Stimulated activated CD4-positive, alpha-beta T cell treated with anti-CD3 and anti-CD28 coated beads, Interleukin-12 subunit alpha, Interleukin-12 subunit beta, amount 100 ng/mL, for 24 hours (primary cell): Measurements from ENCODE around the gene DYNLRB1.
A peak's percentile ranks its signal among the peaks of the same experiment; 100 is the strongest.

Experiments used
- DNase-seq, 2 experiments: peaks; one replicate each; pipeline ENCODE4 v3.0.0-alpha.2; 2020; ENCODE audit warnings: low read depth in 2 of 2

DYNLRB1 gene

DNA sequence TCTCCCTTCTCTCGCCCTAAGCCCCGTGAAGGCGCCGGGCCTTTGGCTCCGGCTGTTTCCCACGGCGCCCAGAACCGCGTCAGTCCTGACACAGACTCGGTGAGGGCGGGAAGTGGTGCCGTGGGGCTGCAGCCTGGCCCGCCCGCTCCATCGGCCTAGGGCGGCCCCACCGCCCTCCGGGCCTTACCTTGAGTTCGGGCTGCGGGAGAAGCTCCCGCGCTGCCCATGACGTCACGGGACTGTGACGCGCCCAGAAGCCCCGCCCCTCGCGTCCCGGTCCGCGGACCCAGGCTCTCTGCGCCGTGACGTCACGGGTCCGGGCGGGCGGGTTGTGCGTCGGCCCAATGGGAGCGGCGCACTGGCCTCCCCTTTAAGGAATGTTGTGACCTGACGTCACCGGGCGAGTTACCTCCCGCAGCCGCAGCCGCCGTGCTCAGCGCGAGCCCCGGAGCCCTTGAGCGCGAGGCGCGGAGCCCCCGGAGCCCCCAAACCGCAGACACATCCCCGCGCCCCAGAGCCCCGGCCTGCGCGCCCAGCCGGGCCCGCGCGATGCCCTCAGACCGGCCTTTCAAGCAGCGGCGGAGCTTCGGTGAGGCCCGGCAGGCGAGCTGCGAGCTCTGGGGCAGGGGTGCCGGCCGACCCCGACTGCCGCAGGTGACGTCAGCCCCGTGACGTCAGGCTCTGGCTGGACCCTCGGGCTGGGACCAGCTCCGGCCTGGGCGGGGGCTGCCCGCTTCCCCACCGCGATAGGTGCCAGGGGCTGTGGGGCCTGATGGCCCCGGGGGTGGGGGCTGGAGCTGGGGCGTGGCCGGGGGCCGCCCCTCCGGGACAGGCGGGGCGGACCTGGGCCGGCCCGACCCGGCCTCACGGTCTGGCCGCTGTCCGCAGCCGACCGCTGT, 42.3 kb downstream of the DYNLRB1 start, which contains the start of gene MAP1LC3A:
MAP1LC3A (plus strand) TSS at position 399 of the 899 bp plus-strand sequence; CDS start at position 550, 151 bp downstream.
- DNase-seq: peak; percentile 83 to 85

DNA sequence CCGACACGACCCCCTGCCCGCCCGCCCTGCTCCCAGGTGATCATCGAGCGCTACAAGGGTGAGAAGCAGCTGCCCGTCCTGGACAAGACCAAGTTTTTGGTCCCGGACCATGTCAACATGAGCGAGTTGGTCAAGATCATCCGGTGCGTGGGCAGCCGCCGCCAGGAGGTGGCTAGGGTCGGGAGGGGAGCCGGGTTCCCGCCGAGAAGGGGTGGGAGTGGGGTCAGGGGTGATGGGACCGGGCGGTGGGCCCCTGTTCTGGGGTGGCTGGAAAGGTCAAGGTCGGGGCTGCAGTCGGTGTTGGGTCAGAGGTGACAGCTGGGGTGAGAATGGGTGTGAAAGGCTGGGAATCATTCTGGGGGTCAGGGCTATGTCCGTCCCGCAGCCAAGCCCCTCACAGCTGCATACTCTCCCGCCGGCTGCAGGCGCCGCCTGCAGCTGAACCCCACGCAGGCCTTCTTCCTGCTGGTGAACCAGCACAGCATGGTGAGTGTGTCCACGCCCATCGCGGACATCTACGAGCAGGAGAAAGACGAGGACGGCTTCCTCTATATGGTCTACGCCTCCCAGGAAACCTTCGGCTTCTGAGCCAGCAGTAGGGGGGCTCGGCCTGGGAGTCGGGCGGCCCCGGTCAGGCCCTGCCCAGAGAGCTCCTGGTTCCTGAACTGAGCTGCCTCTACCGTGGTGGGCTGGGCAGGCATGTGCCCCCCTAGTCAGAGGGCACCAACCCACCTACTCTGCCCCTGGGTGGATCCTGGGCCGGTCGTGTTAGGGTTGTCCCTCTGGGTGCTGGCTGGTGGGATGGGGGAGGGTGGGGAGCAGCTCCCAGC, 43.3 kb downstream of the DYNLRB1 start:
- DNase-seq: no peak

DNA sequence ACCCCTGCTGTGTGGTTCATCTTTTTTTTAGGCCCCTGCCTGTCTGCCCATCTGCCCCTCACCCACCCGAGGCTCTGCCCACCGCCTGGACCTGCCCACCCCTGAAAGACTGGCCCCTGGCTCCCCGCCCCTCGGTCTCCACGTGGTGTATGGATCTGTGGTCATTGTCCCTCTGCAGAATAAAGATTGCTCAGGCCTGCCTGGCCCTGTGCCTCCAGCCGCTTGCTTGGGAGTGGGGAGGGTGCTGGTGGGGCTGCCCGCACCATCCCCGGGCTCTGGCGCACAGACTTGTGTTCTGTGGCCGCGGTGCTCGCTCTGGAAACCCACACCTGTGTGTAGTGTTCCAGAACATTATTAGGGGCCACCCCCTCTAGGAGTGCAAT, 43.9 kb downstream of the DYNLRB1 start:
- no peak for DNase-seq

DNA sequence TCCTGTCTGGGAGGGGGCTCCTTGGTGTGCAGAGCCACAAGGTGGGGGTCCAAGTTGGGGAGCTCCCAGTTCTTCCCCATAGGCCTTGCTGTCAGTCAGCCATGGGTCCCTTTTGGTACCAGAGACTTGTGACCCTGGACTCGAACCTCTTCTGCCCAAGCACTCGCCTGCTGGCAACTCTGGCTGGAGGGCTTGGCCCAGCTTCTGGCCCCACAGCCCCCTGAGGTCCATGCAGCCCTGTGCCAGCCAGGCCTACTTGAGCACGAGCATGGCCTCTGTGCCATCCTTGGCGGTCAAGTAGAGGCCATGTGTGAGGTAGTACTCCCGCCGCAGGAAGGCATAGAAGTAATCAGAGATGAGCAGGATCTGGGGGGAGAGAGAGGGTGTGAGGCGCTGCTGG, 44.4 kb downstream of the DYNLRB1 start:
- no peak for DNase-seq

DNA sequence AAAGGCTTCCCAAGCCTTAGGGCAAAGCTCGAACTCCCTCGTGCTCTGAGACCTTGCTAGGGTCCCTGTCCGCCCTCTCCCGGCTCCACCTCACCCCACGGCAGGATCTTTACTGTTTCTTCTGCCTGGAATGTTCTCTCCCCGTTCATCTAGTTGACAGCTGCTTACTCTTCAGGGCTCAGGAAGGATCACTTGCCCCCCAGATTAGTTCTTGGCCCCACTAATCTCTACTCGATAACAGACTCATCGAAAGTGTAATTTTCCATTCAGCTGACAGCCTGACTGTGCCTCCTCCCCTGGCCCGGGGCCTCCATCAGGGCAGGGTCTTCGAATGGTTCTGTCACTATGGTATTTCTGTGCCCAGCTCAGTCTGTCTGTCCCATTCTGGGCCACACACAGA, 45.4 kb downstream of the DYNLRB1 start:
- no peak for DNase-seq

DNA sequence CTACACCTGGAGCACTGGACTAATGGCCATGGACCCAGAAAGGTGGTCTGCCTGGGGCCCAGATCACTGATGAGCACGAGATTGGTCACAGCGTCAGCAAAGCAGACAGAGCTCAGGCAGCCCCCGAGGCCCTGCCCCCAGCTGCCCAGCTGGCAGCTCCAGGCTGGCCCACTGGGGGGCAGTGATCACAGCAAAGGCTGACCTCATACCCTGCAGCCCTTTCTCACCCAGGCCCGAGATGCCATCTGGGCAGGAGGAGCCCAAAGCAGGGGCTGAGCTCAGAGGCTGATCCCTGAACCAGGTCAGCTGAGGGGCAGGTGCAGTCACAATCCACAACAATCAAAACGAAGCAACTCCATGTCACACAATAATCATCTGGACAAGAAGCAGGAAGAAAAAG, 46.4 kb downstream of the DYNLRB1 start:
- no peak for DNase-seq

DNA sequence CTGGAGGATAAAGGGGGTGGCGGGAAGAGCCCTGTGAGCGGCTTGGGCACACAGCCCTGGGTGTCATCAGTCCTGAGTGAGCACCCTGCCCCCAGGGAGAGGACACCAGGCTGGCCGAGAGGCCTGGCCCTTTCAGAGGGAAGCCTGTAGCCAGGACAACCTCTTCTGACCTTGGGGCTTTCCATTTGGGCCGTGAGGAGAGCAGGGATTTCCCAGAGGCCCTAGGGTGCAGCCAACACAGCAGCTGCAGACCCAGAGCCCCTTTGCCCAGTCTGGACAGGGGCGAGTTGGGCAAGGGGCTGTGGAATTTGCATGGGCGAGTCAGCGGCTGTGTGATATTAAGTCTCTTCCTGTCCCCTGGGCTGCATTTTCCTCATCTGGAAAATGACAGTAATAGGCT, 48.6 kb downstream of the DYNLRB1 start:
- no peak for DNase-seq

DNA sequence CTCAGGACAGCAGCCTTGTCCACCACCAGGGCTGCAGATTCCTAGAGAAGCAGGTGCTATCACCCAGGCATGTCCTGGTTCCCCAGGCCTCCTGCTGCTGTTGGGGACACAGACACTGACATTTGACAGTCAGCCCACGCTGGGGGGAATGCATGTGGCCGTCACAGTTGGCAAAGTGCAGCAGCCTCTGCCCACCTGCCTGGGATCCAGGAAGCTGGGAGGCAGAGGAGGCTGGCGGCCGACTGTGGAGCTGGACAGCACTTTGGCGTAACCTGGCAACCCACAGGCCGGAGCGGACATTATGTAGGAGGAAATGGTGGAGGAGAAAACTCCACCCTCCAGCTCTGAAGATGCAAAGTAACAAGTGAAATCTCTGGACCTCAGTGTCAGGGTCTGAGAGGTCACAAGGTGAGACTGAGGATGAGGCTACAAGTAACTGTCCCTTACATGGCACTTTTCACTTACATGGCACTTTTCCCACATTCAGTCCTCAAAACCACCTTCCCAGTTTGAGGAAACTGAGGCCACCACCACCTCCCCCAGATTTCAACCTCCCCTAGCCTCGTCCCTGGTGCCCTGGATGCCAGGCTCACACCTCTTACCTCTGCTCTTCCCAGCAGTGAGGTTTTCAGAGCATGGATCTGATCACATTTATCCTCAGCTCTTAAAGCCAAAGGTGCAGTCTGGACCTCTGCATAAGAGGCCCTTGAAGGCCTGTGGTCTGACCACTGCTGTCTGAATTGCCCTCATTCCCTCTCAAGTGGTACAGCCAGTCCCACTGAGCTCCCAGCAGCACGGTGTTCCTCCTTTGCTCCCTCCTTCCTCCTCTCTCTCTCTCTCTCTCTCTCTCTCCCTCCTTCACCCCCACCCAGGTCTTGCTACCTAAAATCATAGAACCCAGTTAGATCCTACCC, 51.0 kb downstream of the DYNLRB1 start:
- no peak for DNase-seq

DNA sequence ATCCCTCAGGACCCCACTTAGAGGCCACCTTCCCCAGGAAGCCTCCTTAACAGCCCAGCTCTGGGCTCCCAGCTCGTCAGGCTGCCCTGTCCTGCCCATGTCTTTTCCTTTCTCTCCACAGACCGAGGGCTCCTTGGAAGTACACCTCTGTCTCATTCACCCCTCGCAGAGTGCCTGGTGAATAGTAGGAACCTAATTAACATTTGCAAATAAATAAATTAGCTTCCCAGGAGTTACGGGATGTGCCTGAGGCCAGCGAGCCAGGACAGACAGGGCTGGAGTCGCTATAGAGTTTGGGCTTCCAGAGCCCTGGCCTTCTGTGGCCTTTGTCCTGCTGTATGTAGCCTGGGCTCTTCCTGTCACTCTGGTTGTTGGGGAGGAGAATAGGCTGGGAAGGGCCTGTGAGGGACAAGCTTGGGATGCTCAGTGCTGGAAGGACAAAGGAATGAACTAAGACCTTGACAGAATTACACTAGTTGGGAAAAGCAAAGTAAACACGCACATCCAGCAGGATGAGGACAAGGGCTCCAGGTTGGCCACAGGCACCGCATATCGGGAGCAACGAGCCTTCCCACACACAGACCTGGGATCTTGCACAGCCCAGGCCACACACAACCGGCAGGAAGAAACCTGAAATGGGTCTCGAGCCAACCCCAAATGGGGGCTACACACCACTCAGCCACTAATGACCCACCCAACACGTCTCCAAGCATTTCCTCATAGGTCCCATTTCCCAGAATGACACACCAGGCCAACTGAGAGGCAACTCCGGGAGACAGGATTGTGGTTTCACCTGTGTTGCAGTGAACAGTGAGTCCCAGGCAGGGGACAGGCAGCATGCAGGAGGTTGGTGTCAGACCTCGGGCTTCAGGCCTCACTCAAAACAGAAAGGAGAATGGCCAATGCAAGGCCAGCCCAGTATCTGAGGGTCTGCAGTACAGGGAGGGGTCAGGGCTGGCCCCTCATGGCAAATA, 52.0 kb downstream of the DYNLRB1 start:
- DNase-seq: no peak

DNA sequence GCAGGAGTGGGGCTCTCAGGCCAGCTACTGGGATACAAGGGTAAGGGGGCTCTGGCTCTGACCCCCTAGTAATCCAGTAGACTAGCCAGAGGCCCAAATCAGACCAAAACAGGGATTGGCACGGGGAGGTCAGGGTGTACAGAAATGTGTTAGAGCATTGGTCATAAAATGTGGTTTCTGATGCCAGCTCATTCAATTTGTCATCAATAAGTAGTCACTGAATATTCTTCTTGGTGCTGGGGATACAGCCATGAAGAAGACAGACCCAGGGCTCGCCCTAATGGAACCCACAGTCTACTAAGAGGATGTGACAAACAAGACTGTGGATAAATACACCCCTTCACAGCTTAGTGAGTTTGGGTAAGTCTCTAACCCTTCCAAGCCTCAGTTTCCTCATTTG, 53.4 kb downstream of the DYNLRB1 start:
- no peak for DNase-seq

DNA sequence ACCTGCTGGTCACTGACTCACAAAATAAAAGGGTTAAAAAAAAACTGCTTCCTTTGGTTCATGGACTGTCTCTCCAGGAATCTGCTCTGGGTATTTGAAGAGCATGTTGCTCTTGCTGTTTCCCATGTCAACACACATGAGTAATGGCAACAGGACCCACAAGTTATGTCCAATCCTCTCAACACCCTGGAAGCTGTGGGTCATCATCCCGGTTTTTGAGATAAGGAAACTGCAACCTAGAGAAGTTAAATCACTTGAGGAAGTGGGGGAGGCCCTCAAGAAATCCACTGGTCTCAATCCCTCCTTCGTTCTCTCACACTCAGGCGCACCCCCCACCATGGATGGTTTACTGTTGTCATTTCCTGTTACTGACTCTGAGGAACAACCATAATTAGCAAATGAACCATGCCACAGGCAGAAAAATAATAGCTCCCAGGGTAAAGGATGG, 54.7 kb downstream of the DYNLRB1 start:
- DNase-seq: no peak

DNA sequence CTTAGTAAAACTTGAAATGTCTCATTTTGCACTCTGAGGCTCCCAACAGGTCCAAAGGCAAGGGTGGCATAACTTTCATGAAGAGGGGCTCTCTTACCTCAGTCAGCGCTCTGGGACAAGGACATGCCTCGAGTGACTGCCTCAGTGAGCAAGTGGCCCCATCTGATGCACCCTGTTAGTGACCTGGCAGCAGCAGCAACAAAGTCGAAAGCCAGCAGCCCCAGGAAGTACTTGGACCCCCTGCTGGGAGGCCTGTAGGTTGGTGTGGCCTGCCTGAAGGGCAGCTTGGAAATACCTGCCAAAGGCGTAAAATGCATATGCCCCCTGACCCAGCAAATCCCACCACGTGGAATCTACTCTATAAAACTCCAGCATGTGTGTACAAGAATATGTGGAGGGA, 55.5 kb downstream of the DYNLRB1 start:
- no peak for DNase-seq

DNA sequence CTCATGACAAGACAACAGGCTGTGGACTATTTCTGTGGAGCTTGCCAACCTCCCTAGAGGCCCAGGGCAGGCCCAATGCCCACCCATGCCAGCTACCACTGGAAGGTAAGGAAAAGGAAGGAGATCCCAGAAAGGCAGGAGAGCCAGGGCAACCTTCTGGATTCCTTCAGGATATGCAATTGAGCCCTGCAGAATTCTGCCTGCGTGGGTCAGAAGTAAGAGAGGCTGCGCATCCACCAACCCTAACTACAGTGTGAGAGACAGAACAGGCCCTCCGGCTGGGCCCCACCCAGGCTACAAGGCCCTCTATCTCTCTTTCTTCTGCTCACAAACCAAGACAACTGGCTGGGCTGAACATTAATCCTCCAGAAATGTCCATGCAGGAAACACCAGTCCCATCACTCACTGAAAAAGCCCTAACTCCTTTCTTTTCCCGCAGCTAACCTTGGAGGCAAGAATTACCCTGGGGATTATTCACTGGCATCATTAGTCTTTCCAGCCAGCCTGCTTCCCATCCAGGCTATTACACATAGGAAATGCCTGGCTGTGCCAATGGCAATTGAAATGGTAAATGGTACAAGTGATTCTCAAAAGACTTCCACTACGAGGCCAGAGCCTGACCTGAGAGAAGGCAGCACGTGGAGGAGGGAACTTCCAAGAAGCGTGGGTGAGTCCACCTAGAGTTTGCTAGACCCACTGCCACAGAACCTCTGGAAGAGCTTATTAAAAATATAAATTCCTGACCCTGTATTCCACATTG, 57.5 kb downstream of the DYNLRB1 start:
- DNase-seq: no peak

DNA sequence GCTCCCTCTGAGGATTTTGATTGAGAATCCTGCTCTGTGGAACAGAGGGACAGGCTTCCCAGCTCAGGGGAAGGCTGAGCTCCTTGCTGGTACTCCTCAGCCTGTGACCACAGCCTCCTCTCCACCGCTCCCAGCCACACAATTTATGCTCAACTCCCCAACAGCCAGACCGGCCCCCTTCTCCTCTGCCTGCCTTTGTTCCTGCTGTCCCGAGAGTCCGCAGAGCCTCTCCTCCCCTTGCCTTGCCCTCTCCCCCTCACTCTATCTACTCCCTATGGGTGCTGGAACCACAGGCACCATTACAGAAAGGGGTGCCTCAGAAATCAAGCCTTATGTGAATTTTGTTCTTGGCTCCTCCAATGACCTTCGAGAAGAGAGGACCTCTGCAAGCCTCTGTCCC, 58.2 kb downstream of the DYNLRB1 start:
- DNase-seq: no peak

DNA sequence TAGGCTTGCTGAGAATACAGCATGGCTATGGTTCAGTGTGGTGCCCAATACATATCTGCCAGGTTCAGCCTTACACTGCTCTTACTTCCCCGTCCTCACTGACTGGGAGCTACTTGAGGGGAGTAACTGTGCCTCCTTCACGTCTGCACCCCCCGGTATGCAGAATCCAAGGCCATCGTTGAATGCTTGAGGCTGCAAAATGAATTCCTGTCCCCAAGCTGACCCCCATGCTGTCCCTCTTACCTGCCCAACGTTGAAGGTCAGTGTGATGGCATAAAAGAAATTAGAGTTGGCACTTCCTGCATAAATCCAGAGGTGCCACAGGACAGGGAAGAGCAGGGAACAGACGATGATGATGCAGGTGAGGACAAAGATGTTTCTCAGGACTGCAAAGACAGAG, 58.6 kb downstream of the DYNLRB1 start:
- DNase-seq: no peak

DNA sequence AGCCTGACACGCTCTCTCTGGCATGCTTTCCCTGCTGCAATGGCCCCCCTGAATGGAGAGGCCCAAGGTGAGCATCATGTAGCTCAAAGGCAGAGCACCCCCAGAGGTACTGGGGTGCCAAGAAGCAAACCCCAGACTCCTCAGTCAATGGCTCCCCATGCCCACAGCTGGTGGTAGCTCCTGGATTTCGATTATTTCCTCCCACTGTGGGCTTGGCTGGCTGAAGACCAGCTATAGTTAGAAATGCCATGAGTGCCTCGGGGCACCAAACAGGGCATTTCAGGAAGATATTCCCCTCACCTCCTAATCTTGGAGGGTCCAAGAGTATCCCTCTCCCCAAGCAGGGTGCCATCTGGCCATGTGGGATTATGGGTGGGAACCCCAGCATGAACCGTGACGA, 59.0 kb downstream of the DYNLRB1 start:
- DNase-seq: no peak

DNA sequence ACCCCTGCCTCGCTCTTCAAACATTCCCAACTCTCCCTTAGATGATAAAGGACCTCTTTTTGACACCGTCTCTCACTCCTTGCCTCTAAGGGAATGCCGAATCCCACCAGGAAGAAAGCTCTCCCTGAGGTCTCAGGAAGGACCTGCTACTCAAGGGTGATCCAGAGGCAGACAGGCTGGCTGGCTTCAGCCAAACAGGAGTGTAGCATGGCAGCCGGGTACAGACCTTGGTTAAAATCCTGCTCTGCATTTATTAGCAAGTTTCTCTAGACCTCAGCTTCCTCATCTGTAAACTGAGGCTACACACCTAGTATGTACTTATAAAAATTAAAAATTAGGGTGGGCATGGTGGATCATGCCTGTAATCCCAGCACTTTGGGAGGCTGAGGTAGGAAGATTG, 59.5 kb downstream of the DYNLRB1 start:
- DNase-seq: no peak

DNA sequence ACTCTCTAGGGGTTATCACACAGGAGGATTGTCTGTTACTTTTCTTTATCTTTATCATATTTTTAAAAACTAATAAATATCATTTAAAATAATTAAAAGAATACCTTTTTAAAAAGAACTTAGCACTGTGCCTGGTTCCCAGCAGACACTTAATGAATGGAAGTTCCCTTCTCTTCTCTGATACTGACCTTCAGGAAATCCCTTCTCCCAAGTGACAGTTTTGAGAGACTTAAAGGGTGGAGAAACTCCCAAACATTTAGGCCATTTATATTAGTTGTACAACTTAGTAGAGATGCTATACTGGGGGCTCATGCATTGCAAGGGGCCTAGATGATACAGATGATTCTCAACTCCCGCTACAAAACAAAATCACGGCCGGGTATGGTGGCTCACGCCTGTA, 60.8 kb downstream of the DYNLRB1 start:
- DNase-seq: no peak

DNA sequence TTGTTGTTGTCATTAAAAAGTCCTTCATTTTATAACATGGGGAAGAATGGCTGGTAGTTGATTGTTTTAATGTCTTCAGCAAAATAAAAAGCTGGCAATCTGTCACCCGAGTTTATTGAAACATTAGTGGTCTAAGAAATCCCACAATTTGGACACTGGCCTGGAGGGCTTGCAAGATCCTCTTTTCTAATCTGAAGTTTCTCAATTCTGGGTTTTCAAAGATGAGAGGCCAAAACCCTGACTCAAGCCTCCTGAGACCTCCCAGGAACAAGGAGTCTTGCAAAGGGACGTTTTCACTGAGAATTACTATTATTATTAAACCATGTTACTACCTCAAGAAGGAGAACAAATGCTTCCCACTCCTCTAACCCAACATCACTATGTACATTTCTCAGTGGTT, 61.8 kb downstream of the DYNLRB1 start:
- DNase-seq: no peak

DNA sequence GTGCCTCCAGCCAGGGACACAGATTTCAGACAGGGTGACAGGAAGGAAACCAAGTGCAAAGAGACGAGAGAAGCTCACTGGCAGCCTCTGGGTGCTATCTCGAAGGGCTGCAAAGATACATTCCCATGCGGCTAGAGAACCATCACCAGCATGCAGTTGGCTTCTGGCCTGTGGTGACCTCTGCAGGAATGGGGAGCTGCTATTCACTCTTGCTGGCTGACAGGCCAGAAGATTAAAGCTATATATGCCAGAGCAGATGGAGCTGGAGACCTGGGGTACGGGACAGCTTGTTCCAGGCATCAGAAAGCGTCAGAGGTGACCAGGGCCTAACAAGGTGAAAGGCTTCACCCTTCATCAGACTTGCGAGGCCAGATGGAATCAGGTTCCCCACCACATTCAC, 62.3 kb downstream of the DYNLRB1 start:
- no peak for DNase-seq
